GM19035 (cell line): Measurements from ENCODE around the gene NOP9.

Experiments
- ATAC-seq: cut with Tn5 transposase; IDR thresholded peaks from one replicate; pipeline ENCODE4 v1.9.1; 2021; ENCODE audit not compliant: unreplicated experiment

NOP9 gene

GRCh38 chr14:24263848-24264247 is 35.8 kb upstream of the NOP9 start:
- ATAC-seq = no peak

- no peak for ATAC-seq
Observed at GRCh38 chr14:24264298-24264697, 35.4 kb upstream of the NOP9 start.

GRCh38 chr14:24266344-24267244 is 33.1 kb upstream of the NOP9 start:
- ATAC-seq = no peak

GRCh38 chr14:24267516-24267915 is 32.1 kb upstream of the NOP9 start:
- no peak for ATAC-seq

- no peak for ATAC-seq
Observed at GRCh38 chr14:24268225-24268624, 31.4 kb upstream of the NOP9 start.

- ATAC-seq = no peak
Observed at GRCh38 chr14:24269368-24269767, 30.3 kb upstream of the NOP9 start.

GRCh38 chr14:24269910-24270536 is 29.6 kb upstream of the NOP9 start:
- no peak for ATAC-seq

GRCh38 chr14:24270537-24271133 is 29.0 kb upstream of the NOP9 start:
- ATAC-seq = no peak

- peak; percentile 89 for ATAC-seq
Observed at GRCh38 chr14:24271134-24271833, 28.4 kb upstream of the NOP9 start, which contains the start of gene RABGGTA. Gene RABGGTA, minus strand, starts transcription at chr14:24271597. Its CDS starts 482 bp downstream, at chr14:24271115.

GRCh38 chr14:24271834-24272263 is 27.8 kb upstream of the NOP9 start:
- ATAC-seq = no peak

GRCh38 chr14:24272467-24272866 is 27.2 kb upstream of the NOP9 start:
- no peak for ATAC-seq

- no peak for ATAC-seq
Observed at GRCh38 chr14:24273422-24273998, 26.1 kb upstream of the NOP9 start.

- ATAC-seq = no peak
Observed at GRCh38 chr14:24274101-24274543, 25.5 kb upstream of the NOP9 start.

GRCh38 chr14:24277071-24277470 is 22.6 kb upstream of the NOP9 start:
- ATAC-seq = no peak

GRCh38 chr14:24277606-24278321 is 21.9 kb upstream of the NOP9 start:
- ATAC-seq = no peak

GRCh38 chr14:24278424-24278823 is 21.2 kb upstream of the NOP9 start:
- ATAC-seq = no peak

- peak; percentile 48 for ATAC-seq
Observed at GRCh38 chr14:24279301-24280186, 20.1 kb upstream of the NOP9 start.

GRCh38 chr14:24280797-24281460 is 18.7 kb upstream of the NOP9 start:
- no peak for ATAC-seq

GRCh38 chr14:24281636-24282035 is 18.0 kb upstream of the NOP9 start:
- no peak for ATAC-seq
